ENCODE measurements around the gene ELMO2.

The ELMO2 gene

DNA sequence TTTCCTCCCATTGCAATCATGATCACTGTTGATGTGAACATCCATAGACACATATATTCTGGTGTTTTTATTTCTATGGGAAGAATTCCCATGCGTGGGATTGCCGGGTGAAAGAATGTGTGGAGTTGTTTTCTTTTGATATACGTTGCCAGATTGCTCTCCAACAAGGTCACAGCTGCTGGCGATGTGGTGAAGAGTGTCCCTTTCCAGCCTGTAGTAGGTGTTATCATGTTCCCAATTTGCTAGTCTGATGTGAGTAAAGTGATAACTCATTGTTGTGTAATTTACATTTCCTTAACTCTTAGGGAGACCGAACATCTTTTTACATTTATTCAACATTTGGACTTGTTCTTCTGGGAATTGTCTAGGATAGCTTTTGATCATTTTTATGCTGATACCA is 14.5 kb upstream of the ELMO2 start (continued):
- TF ChIP-seq ZNF18 (tag by site-specific recombination; IDR thresholded peaks at IDR 0.05) (no peak), ZNF791 (tag by site-specific recombination; IDR thresholded peaks at IDR 0.05) (no peak), ZSCAN16 (tag by site-specific recombination; IDR thresholded peaks at IDR 0.05) (no peak)
- TF ChIP-seq, protein P1, sequence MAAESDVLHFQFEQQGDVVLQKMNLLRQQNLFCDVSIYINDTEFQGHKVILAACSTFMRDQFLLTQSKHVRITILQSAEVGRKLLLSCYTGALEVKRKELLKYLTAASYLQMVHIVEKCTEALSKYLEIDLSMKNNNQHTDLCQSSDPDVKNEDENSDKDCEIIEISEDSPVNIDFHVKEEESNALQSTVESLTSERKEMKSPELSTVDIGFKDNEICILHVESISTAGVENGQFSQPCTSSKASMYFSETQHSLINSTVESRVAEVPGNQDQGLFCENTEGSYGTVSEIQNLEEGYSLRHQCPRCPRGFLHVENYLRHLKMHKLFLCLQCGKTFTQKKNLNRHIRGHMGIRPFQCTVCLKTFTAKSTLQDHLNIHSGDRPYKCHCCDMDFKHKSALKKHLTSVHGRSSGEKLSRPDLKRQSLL (tag by site-specific recombination; IDR thresholded peaks at IDR 0.05), result no peak
- TF ChIP-seq, protein P2, sequence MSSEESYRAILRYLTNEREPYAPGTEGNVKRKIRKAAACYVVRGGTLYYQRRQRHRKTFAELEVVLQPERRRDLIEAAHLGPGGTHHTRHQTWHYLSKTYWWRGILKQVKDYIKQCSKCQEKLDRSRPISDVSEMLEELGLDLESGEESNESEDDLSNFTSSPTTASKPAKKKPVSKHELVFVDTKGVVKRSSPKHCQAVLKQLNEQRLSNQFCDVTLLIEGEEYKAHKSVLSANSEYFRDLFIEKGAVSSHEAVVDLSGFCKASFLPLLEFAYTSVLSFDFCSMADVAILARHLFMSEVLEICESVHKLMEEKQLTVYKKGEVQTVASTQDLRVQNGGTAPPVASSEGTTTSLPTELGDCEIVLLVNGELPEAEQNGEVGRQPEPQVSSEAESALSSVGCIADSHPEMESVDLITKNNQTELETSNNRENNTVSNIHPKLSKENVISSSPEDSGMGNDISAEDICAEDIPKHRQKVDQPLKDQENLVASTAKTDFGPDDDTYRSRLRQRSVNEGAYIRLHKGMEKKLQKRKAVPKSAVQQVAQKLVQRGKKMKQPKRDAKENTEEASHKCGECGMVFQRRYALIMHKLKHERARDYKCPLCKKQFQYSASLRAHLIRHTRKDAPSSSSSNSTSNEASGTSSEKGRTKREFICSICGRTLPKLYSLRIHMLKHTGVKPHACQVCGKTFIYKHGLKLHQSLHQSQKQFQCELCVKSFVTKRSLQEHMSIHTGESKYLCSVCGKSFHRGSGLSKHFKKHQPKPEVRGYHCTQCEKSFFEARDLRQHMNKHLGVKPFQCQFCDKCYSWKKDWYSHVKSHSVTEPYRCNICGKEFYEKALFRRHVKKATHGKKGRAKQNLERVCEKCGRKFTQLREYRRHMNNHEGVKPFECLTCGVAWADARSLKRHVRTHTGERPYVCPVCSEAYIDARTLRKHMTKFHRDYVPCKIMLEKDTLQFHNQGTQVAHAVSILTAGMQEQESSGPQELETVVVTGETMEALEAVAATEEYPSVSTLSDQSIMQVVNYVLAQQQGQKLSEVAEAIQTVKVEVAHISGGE (tag by site-specific recombination; conservative IDR thresholded peaks at IDR 0.05; ENCODE audit: low read depth), result no peak

DNA sequence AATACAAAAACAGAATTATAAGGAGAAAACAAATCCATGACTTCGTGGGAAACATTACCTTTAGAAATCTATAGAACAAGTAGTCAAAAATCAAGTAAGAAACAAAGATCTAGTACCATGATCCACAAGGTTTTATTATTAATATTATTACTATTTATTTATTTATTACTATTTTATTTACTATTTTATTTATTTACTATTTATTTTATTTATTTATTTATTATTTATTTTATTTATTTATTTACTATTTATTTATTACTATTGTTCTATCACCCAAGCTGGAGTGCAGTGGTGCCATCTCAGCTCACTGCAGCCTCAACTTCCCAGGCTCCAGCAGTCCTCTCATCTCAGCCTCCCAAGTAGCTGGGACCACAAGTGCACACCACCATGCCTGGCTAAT is 13.5 kb upstream of the ELMO2 start:
- Histone ChIP-seq H3K36me3 (ENCODE audit: control insufficient read depth in 2 of 2, insufficient read depth in 1 of 2, low read length in 2 of 2) (no peaks in the 10 kb centered on the region), H3K4me3 (ENCODE audit: low read depth, low read length) (no peak overlapping the region), H3K9me3 (ENCODE audit: control insufficient read depth, insufficient read depth, low read depth, low read length) (no peaks in the 10 kb centered on the region), H3K4me1 (ENCODE audit: control insufficient read depth, insufficient read depth, low read length) (no peaks in the 10 kb centered on the region), H3K27ac (ENCODE audit: extremely low read depth, low read depth, low read length) (no peak overlapping the region)
- CTCF ChIA-PET, result interaction anchor here (1.2 to 1.5 kb wide), 2 partner anchors 8 to 18 kb away, joined by 4 read pairs; no protein-coding TSS in a partner anchor
- POLR2A ChIA-PET, result no interaction called here
- no peak for TF ChIP-seq ZNF660 (tag by site-specific recombination; IDR thresholded peaks at IDR 0.05)
- no peak for TF ChIP-seq ZSCAN23 (tag by site-specific recombination; IDR thresholded peaks at IDR 0.05)
- TF ChIP-seq ZNF157 (tag by site-specific recombination; IDR thresholded peaks at IDR 0.05), result no peak
- TF ChIP-seq GLI4 (tag by site-specific recombination; IDR thresholded peaks at IDR 0.05), result no peak
- TF ChIP-seq, protein P3, sequence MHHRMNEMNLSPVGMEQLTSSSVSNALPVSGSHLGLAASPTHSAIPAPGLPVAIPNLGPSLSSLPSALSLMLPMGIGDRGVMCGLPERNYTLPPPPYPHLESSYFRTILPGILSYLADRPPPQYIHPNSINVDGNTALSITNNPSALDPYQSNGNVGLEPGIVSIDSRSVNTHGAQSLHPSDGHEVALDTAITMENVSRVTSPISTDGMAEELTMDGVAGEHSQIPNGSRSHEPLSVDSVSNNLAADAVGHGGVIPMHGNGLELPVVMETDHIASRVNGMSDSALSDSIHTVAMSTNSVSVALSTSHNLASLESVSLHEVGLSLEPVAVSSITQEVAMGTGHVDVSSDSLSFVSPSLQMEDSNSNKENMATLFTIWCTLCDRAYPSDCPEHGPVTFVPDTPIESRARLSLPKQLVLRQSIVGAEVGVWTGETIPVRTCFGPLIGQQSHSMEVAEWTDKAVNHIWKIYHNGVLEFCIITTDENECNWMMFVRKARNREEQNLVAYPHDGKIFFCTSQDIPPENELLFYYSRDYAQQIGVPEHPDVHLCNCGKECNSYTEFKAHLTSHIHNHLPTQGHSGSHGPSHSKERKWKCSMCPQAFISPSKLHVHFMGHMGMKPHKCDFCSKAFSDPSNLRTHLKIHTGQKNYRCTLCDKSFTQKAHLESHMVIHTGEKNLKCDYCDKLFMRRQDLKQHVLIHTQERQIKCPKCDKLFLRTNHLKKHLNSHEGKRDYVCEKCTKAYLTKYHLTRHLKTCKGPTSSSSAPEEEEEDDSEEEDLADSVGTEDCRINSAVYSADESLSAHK (tag by site-specific recombination; IDR thresholded peaks at IDR 0.05), result no peak
- no peak for TF ChIP-seq ZBTB20 (tag by site-specific recombination; IDR thresholded peaks at IDR 0.05)
- TF ChIP-seq ZBTB44 (tag by site-specific recombination; IDR thresholded peaks at IDR 0.05), result no peak
- no peak for TF ChIP-seq TCF7L2 (IDR thresholded peaks at IDR 0.05; ENCODE audit: borderline replicate concordance, low read depth, low read length)
- no peak for TF ChIP-seq ZNF777 (tag by site-specific recombination; IDR thresholded peaks at IDR 0.05; ENCODE audit: borderline replicate concordance)
- no peak for TF ChIP-seq ZNF561 (tag by site-specific recombination; IDR thresholded peaks at IDR 0.05; ENCODE audit: borderline replicate concordance)
- TF ChIP-seq ZNF223 (tag by site-specific recombination; IDR thresholded peaks at IDR 0.05), result no peak
- no peak for TF ChIP-seq ZNF404 (tag by site-specific recombination; IDR thresholded peaks at IDR 0.05)
- TF ChIP-seq ZNF621 (tag by site-specific recombination; IDR thresholded peaks at IDR 0.05), result no peak
- TF ChIP-seq, protein P4, sequence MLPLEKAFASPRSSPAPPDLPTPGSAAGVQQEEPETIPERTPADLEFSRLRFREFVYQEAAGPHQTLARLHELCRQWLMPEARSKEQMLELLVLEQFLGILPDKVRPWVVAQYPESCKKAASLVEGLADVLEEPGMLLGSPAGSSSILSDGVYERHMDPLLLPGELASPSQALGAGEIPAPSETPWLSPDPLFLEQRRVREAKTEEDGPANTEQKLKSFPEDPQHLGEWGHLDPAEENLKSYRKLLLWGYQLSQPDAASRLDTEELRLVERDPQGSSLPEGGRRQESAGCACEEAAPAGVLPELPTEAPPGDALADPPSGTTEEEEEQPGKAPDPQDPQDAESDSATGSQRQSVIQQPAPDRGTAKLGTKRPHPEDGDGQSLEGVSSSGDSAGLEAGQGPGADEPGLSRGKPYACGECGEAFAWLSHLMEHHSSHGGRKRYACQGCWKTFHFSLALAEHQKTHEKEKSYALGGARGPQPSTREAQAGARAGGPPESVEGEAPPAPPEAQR (tag by site-specific recombination; IDR thresholded peaks at IDR 0.05), result no peak
- TF ChIP-seq ZNF354C (tag by site-specific recombination; IDR thresholded peaks at IDR 0.05; ENCODE audit: borderline replicate concordance, low read depth), result no peak
- TF ChIP-seq ZNF394 (tag by site-specific recombination; IDR thresholded peaks at IDR 0.05; ENCODE audit: borderline replicate concordance), result no peak
- TF ChIP-seq ZNF510 (tag by site-specific recombination; IDR thresholded peaks at IDR 0.05; ENCODE audit: insufficient replicate concordance), result no peak
- no peak for TF ChIP-seq MYNN (tag by site-specific recombination; IDR thresholded peaks at IDR 0.05; ENCODE audit: borderline replicate concordance)
- TF ChIP-seq, protein P5, sequence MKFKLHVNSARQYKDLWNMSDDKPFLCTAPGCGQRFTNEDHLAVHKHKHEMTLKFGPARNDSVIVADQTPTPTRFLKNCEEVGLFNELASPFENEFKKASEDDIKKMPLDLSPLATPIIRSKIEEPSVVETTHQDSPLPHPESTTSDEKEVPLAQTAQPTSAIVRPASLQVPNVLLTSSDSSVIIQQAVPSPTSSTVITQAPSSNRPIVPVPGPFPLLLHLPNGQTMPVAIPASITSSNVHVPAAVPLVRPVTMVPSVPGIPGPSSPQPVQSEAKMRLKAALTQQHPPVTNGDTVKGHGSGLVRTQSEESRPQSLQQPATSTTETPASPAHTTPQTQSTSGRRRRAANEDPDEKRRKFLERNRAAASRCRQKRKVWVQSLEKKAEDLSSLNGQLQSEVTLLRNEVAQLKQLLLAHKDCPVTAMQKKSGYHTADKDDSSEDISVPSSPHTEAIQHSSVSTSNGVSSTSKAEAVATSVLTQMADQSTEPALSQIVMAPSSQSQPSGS (tag by site-specific recombination; IDR thresholded peaks at IDR 0.05; ENCODE audit: low read depth), result no peak

Data from HEK293 (cell line).